ENCODE measurements around the gene RAD51B. TPM values are rescaled to one million over a fixed set of nuclear protein-coding genes. Genes with fewer than 3 reads are reported as not detected.

RAD51B gene
- polyA plus RNA-seq, 3 donors = 3.6 to 11.6 (median 9.4) TPM

DNA sequence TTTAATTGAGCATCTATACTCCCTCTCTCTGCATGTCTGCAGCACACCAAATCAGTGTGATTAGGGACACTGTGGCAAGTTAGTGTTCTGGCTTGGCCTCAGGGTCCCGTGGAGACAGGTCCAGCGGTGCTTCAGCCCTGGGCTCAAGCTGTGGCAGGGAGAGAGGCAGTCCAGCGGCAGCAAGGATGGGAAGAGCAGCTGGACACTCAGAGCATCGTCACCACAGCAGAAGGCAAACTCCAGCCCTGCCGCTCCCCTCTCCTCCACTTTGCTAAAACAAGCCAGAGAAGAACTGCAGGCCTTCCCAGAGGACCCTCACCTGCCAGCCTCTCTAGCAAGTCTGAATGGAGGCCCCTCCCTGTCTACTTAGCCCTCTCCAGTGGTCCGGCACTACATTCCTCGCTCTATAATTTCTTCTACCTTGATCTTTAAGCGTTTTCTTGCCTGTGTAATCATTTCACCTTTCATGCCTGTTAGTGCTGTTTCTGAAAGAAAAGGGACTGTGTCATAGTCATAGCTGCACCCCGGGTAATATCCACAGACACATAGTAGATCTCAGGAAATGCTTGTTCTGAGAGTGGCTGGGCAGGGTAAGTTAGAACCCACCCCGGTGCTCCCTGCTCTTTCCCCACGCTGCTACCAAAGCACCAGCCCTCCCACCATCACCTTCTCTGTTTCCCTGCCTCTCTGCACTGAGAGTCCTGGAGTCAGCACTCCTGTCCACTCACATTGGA lies 951.1 kb downstream of the RAD51B start:
- Histone ChIP-seq H4K20me1 (ENCODE audit: insufficient read depth, low read length) (no peaks in the 10 kb centered on the region), H3K36me3 (replicated peaks in 1 of 2; ENCODE audit: control insufficient read depth in 1 of 2, insufficient read depth in 2 of 2, low read length in 2 of 2) (no peaks in the 10 kb centered on the region), H3K4me2 (replicated peaks; ENCODE audit: extremely low read depth, low read length, poor library complexity, severe bottlenecking) (no peak overlapping the region), H3K79me2 (ENCODE audit: insufficient read depth, low read length) (no peaks in the 10 kb centered on the region), H3K4me3 (replicated peaks in 1 of 3; ENCODE audit: low read depth in 2 of 3, low read length in 3 of 3) (no peak overlapping the region), H3K9me3 (replicated peaks in 1 of 2; ENCODE audit: control insufficient read depth in 1 of 2, insufficient read depth in 1 of 2, low read length in 2 of 2) (peaks cover 0 to 4% of the 10 kb centered on the region in 2 donors), H3K27ac (ENCODE audit: low read depth in 1 of 2, low read length in 2 of 2) (no peak overlapping the region), H3K9ac (ENCODE audit: insufficient read depth, low read length, poor library complexity, severe bottlenecking) (no peak overlapping the region), H3K27me3 (ENCODE audit: control insufficient read depth in 2 of 2, insufficient read depth in 2 of 2, low read length in 2 of 2) (peaks cover 0 to 22% of the 10 kb centered on the region in 2 donors), H3K4me1 (ENCODE audit: control insufficient read depth in 1 of 2, insufficient read depth in 2 of 2, low read length in 2 of 2) (peaks cover 14 to 24% of the 10 kb centered on the region in 2 donors), H2AFZ (ENCODE audit: insufficient read depth, low read depth, low read length, poor library complexity, severe bottlenecking) (peak overlapping the region; percentile 63)
- Mint-ChIP-seq H3K9me3 (peaks cover 0 to 13% (median 3%) of the 10 kb centered on the region in 7 donors), H3K27me3 (ENCODE audit: low read depth in 3 of 3) (peaks cover 23 to 54% (median 35%) of the 10 kb centered on the region in 3 donors), H3K36me3 (peaks cover 0 to 8% of the 10 kb centered on the region in 2 donors), H3K4me3 (peak overlapping the region in 1 of 2 donors; percentile 65), H3K27ac (no peak overlapping the region), H3K4me1 (peaks cover 37% of the 10 kb centered on the region)
- 88% methylated on average over 7 of the region's 11 CpGs for WGBS (ENCODE audit: insufficient coverage)
- TF ChIP-seq, protein P1, sequence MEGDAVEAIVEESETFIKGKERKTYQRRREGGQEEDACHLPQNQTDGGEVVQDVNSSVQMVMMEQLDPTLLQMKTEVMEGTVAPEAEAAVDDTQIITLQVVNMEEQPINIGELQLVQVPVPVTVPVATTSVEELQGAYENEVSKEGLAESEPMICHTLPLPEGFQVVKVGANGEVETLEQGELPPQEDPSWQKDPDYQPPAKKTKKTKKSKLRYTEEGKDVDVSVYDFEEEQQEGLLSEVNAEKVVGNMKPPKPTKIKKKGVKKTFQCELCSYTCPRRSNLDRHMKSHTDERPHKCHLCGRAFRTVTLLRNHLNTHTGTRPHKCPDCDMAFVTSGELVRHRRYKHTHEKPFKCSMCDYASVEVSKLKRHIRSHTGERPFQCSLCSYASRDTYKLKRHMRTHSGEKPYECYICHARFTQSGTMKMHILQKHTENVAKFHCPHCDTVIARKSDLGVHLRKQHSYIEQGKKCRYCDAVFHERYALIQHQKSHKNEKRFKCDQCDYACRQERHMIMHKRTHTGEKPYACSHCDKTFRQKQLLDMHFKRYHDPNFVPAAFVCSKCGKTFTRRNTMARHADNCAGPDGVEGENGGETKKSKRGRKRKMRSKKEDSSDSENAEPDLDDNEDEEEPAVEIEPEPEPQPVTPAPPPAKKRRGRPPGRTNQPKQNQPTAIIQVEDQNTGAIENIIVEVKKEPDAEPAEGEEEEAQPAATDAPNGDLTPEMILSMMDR (IDR thresholded peaks at IDR 0.05) = no peak
- no peak for DNase-seq
- intact Hi-C loops (cut with micrococcal nuclease) = no loop called here

DNA sequence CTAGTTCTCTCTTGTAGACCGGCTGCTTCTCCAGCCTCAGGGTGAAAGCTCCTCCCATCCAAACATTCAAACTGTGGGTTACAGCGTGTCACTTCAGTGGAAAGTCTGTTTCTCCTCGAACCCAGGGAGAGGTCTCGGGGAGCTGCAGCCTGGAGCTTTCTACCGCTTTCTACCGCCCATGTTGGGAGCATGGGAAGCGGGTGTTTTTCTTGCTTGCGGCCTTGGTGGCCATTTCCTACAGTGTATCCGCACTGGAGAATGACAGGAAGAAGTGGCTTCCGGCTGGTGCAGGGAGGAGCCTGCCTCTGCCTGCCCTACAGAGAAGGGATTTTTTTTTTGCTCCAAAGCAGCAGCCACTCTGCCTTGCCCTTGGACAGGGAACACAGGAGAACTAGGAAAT lies 952.1 kb downstream of the RAD51B start:
- peak overlapping the region; percentile 21 to 82 (median 70) for H3K27ac Mint-ChIP-seq
- H3K4me3 ChIP-seq (replicated peaks in 1 of 3; ENCODE audit: low read depth in 2 of 3, low read length in 3 of 3) = peak overlapping the region in 1 of 3 experiments; percentile 48
- peak overlapping the region; percentile 4 to 52 for H3K27ac ChIP-seq (ENCODE audit: low read depth in 1 of 2, low read length in 2 of 2)
- peaks cover 14 to 47% (median 32%) of the 10 kb centered on the region in 3 donors for H3K27me3 Mint-ChIP-seq (ENCODE audit: low read depth in 3 of 3)
- TF ChIP-seq, protein P1 (IDR thresholded peaks at IDR 0.05) = no peak
- peaks cover 14 to 24% of the 10 kb centered on the region in 2 donors for H3K4me1 ChIP-seq (ENCODE audit: control insufficient read depth in 1 of 2, insufficient read depth in 2 of 2, low read length in 2 of 2)
- peaks cover 0 to 8% of the 10 kb centered on the region in 2 donors for H3K36me3 Mint-ChIP-seq
- H3K9me3 Mint-ChIP-seq = peaks cover 0 to 14% (median 2%) of the 10 kb centered on the region in 7 donors
- no peaks in the 10 kb centered on the region for H3K79me2 ChIP-seq (ENCODE audit: insufficient read depth, low read length)
- H3K27me3 ChIP-seq (ENCODE audit: control insufficient read depth in 2 of 2, insufficient read depth in 2 of 2, low read length in 2 of 2) = peaks cover 0 to 17% of the 10 kb centered on the region in 2 donors
- intact Hi-C loops (cut with micrococcal nuclease) = no loop called here
- H3K9me3 ChIP-seq (replicated peaks in 1 of 2; ENCODE audit: control insufficient read depth in 1 of 2, insufficient read depth in 1 of 2, low read length in 2 of 2) = peaks cover 0 to 4% of the 10 kb centered on the region in 2 donors
- H2AFZ ChIP-seq (ENCODE audit: insufficient read depth, low read depth, low read length, poor library complexity, severe bottlenecking) = peak overlapping the region; percentile 63
- WGBS (ENCODE audit: insufficient coverage) = 1% methylated on average over 8 of the region's 10 CpGs
- no peaks in the 10 kb centered on the region for H3K36me3 ChIP-seq (replicated peaks in 1 of 2; ENCODE audit: control insufficient read depth in 1 of 2, insufficient read depth in 2 of 2, low read length in 2 of 2)
- H4K20me1 ChIP-seq (ENCODE audit: insufficient read depth, low read length) = no peaks in the 10 kb centered on the region
- peak in 2 of 3 donors; percentile 45 to 54 for DNase-seq
- peak overlapping the region; percentile 51 to 65 for H3K4me3 Mint-ChIP-seq
- H3K4me2 ChIP-seq (replicated peaks; ENCODE audit: extremely low read depth, low read length, poor library complexity, severe bottlenecking) = peak overlapping the region; percentile 59
- no peak overlapping the region for H3K9ac ChIP-seq (ENCODE audit: insufficient read depth, low read length, poor library complexity, severe bottlenecking)
- peaks cover 42% of the 10 kb centered on the region for H3K4me1 Mint-ChIP-seq
